GM11168 (cell line): ENCODE data around the gene BPIFB2.
"Not testable (repeated sequence)": the region's sequence is repeated elsewhere in the genome, so short reads cannot be mapped to it uniquely, and the experiment has no call there.

Source experiments
- in situ Hi-C: fragments of 300-500 bp; cut with MboI; formaldehyde crosslinking; loops from one replicate; pipeline ENCODE4 v1.12.0; 2022; ENCODE audit warnings: low sequenced_read_pairs; ENCODE audit not compliant: unreplicated experiment

Gene BPIFB2

GRCh38 chr20:33007376-33008335, at the start of gene BPIFB2:
Gene BPIFB2, plus strand, starts transcription at chr20:33007704. Its CDS starts 871 bp downstream, at chr20:33008575.
- in situ Hi-C loops = no loop called here

GRCh38 chr20:32958574-32958973, 48.9 kb upstream of the BPIFB2 start:
- in situ Hi-C loops = no loop called here

- in situ Hi-C loops = no loop called here
Observed at GRCh38 chr20:32959351-32960221, 47.9 kb upstream of the BPIFB2 start.

GRCh38 chr20:32960222-32960518, 47.3 kb upstream of the BPIFB2 start:
- in situ Hi-C loops = no loop called here

- in situ Hi-C loops = no loop called here
Observed at GRCh38 chr20:32960849-32961731, 46.4 kb upstream of the BPIFB2 start.

GRCh38 chr20:32962053-32962452, 45.5 kb upstream of the BPIFB2 start:
- in situ Hi-C loops = no loop called here

GRCh38 chr20:32962646-32963045, 44.9 kb upstream of the BPIFB2 start:
- in situ Hi-C loops = not testable (repeated sequence)

GRCh38 chr20:32963176-32963575, 44.3 kb upstream of the BPIFB2 start:
- in situ Hi-C loops = no loop called here

- in situ Hi-C loops = no loop called here
Observed at GRCh38 chr20:32964575-32964974, 42.9 kb upstream of the BPIFB2 start.

- in situ Hi-C loops = no loop called here
Observed at GRCh38 chr20:32965115-32965514, 42.4 kb upstream of the BPIFB2 start.

- in situ Hi-C loops = no loop called here
Observed at GRCh38 chr20:32965581-32966373, 41.7 kb upstream of the BPIFB2 start.

GRCh38 chr20:32966382-32966781, 41.1 kb upstream of the BPIFB2 start:
- in situ Hi-C loops = no loop called here

GRCh38 chr20:32966881-32967781, 40.4 kb upstream of the BPIFB2 start:
- in situ Hi-C loops = no loop called here

- in situ Hi-C loops = no loop called here
Observed at GRCh38 chr20:32967961-32968457, 39.5 kb upstream of the BPIFB2 start.

GRCh38 chr20:32968478-32969241, 38.8 kb upstream of the BPIFB2 start:
- in situ Hi-C loops = no loop called here

- in situ Hi-C loops = no loop called here
Observed at GRCh38 chr20:32969356-32970114, 38.0 kb upstream of the BPIFB2 start.
